GM12872 (cell line): ENCODE measurements around the gene OR52N1.

Experiments used
- TF ChIP-seq, protein P1 (sequence below): IDR thresholded peaks from 3 replicates; pipeline ENCODE4 v1.5.1; 2011; ENCODE audit warnings: low read depth, mild to moderate bottlenecking, low read length, moderate library complexity; ENCODE audit not compliant: insufficient read depth

The OR52N1 gene

GRCh38 chr11:5753943-5754342 is 37.1 kb downstream of the OR52N1 start, which contains the start of gene OR52N4:
Gene OR52N4 (plus strand): TSS chr11:5754243. CDS start chr11:5754741, 498 bp downstream.
- TF ChIP-seq, protein P1, sequence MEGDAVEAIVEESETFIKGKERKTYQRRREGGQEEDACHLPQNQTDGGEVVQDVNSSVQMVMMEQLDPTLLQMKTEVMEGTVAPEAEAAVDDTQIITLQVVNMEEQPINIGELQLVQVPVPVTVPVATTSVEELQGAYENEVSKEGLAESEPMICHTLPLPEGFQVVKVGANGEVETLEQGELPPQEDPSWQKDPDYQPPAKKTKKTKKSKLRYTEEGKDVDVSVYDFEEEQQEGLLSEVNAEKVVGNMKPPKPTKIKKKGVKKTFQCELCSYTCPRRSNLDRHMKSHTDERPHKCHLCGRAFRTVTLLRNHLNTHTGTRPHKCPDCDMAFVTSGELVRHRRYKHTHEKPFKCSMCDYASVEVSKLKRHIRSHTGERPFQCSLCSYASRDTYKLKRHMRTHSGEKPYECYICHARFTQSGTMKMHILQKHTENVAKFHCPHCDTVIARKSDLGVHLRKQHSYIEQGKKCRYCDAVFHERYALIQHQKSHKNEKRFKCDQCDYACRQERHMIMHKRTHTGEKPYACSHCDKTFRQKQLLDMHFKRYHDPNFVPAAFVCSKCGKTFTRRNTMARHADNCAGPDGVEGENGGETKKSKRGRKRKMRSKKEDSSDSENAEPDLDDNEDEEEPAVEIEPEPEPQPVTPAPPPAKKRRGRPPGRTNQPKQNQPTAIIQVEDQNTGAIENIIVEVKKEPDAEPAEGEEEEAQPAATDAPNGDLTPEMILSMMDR: no peak

- TF ChIP-seq, protein P1: no peak
Observed at GRCh38 chr11:5749836-5750235, 41.2 kb downstream of the OR52N1 start.

GRCh38 chr11:5746614-5747013 is 44.5 kb downstream of the OR52N1 start:
- TF ChIP-seq, protein P1: no peak

DNA sequence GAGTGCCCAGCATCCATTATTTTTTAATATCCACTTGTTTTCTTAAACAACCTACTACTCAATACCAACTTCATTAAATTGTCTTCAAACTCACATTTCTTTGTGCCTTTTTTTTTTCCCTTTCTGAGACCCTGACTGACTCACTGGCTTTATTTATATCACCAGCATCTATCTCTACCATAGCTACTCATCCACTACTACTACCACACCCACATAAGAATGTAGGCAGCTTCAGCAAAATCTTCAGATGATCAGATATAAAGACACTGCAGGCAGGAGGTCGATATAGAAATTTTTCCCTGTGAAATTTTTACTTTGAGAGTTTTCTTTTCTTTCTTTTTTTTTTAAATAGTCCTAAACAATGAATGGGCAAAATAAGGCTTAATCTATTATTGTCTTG is 52.6 kb downstream of the OR52N1 start:
- TF ChIP-seq, protein P1: no peak

GRCh38 chr11:5737670-5738392 is 53.2 kb downstream of the OR52N1 start:
- TF ChIP-seq, protein P1: no peak

DNA sequence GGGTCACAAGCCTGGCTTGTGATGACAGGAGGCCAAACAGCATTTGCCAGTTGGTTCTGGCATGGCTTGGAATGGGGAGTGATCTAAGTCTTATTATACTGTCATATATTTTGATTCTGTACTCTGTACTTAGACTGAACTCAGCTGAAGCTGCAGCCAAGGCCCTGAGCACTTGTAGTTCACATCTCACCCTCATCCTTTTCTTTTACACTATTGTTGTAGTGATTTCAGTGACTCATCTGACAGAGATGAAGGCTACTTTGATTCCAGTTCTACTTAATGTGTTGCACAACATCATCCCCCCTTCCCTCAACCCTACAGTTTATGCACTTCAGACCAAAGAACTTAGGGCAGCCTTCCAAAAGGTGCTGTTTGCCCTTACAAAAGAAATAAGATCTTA is 54.0 kb downstream of the OR52N1 start:
- TF ChIP-seq, protein P1: no peak
